ENCODE results near the gene SPRR3. TPM values are rescaled to one million over a fixed set of nuclear protein-coding genes. Genes with fewer than 3 reads are reported as not detected.

The SPRR3 gene
- total RNA-seq, 3 donors from 2014 or later (not counting 1 experiment from before 2014, with no cell fraction given), result not detected

DNA sequence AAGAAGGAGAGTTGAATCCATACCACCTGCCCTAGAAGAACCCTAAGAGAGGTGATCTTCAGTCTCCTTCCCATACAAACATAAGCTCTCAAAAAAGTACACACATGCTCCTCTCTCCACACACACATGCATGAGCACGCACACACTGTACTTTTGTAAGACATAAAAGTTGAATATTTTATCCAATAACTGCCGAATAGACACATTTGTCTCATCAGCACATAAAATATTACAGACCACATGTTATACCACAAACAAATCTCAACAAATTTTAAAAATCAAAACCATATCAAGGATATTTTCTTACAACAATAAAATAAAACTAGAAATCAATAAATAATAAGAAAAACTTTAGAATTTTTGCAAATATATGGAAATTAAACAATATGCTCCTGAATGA lies 15.0 kb upstream of the SPRR3 start:
- Histone ChIP-seq H3K27me3 (ENCODE audit: control insufficient read depth, insufficient read depth, low read length) (no peaks in the 10 kb centered on the region), H3K4me1 (ENCODE audit: control insufficient read depth, insufficient read depth, low read length) (no peaks in the 10 kb centered on the region), H3K9me3 (ENCODE audit: control insufficient read depth, insufficient read depth, low read length) (no peaks in the 10 kb centered on the region), H3K4me3 (ENCODE audit: low read length) (no peak overlapping the region), H3K27ac (ENCODE audit: low read length) (no peak overlapping the region), H3K36me3 (ENCODE audit: control insufficient read depth, insufficient read depth, low read length) (no peaks in the 10 kb centered on the region)
- TF ChIP-seq, protein P1, sequence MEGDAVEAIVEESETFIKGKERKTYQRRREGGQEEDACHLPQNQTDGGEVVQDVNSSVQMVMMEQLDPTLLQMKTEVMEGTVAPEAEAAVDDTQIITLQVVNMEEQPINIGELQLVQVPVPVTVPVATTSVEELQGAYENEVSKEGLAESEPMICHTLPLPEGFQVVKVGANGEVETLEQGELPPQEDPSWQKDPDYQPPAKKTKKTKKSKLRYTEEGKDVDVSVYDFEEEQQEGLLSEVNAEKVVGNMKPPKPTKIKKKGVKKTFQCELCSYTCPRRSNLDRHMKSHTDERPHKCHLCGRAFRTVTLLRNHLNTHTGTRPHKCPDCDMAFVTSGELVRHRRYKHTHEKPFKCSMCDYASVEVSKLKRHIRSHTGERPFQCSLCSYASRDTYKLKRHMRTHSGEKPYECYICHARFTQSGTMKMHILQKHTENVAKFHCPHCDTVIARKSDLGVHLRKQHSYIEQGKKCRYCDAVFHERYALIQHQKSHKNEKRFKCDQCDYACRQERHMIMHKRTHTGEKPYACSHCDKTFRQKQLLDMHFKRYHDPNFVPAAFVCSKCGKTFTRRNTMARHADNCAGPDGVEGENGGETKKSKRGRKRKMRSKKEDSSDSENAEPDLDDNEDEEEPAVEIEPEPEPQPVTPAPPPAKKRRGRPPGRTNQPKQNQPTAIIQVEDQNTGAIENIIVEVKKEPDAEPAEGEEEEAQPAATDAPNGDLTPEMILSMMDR (IDR thresholded peaks at IDR 0.05), result no peak
- WGBS (ENCODE audit: insufficient coverage), result 83% methylated on average over 2 of the region's 2 CpGs
- H3K36me3 Mint-ChIP-seq, result no peaks in the 10 kb centered on the region
- peaks cover 27 to 30% of the 10 kb centered on the region in 2 donors for H3K27me3 Mint-ChIP-seq (ENCODE audit: low read depth in 2 of 2)
- intact Hi-C loops (cut with micrococcal nuclease), result no loop called here
- no peaks in the 10 kb centered on the region for H3K4me1 Mint-ChIP-seq
- DNase-seq (no peak), ATAC-seq (no peak)
- no peak overlapping the region for H3K27ac Mint-ChIP-seq
- H3K4me3 Mint-ChIP-seq, result no peak overlapping the region
- H3K9me3 Mint-ChIP-seq, result no peaks in the 10 kb centered on the region

- H3K4me1 Mint-ChIP-seq, result no peaks in the 10 kb centered on the region
- no peak overlapping the region for H3K27ac ChIP-seq (ENCODE audit: low read length)
- peaks cover 0 to 2% of the 10 kb centered on the region in 2 donors for H3K9me3 Mint-ChIP-seq
- no peak overlapping the region for H3K4me3 ChIP-seq (ENCODE audit: low read length)
- H3K4me3 Mint-ChIP-seq, result no peak overlapping the region
- intact Hi-C loops (cut with micrococcal nuclease), result no loop called here
- H3K36me3 ChIP-seq (ENCODE audit: control insufficient read depth, insufficient read depth, low read length), result no peaks in the 10 kb centered on the region
- H3K27me3 ChIP-seq (ENCODE audit: control insufficient read depth, insufficient read depth, low read length), result no peaks in the 10 kb centered on the region
- H3K36me3 Mint-ChIP-seq, result no peaks in the 10 kb centered on the region
- H3K27me3 Mint-ChIP-seq (ENCODE audit: low read depth in 2 of 2), result peaks cover 12 to 34% of the 10 kb centered on the region in 2 donors
- TF ChIP-seq, protein P1 (IDR thresholded peaks at IDR 0.05), result no peak
- H3K9me3 ChIP-seq (ENCODE audit: control insufficient read depth, insufficient read depth, low read length), result no peaks in the 10 kb centered on the region
- WGBS (ENCODE audit: insufficient coverage), result 79% methylated on average over 5 of the region's 6 CpGs
- DNase-seq (no peak), ATAC-seq (no peak)
- no peaks in the 10 kb centered on the region for H3K4me1 ChIP-seq (ENCODE audit: control insufficient read depth, insufficient read depth, low read length)
- no peak overlapping the region for H3K27ac Mint-ChIP-seq
These were observed 8.4 kb upstream of the SPRR3 start for GRCh38 chr1:152993186-152993585.

DNA sequence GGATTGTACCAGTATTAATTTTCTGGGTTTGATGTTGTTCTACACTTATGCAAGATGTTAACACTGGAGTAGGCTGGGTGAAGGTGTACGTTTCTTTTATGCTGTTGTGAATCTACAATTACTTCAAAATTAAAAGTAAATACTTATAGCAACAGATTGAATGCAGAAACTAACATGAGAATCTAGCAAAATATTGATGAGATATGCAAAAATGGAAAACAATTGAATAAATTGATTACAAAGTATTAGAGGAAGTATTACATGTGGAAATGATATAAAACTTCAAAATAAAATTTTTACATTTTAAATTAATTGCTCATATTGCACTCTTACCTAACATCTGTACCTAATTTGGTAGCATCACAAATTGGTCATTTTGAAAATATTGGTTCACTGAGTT lies 5.7 kb upstream of the SPRR3 start:
- WGBS (ENCODE audit: insufficient coverage), result no CpG with 5 or more reads among the region's 1 CpG
- intact Hi-C loops (cut with micrococcal nuclease), result no loop called here
- peaks cover 17 to 29% of the 10 kb centered on the region in 2 donors for H3K27me3 Mint-ChIP-seq (ENCODE audit: low read depth in 2 of 2)

More for the DNA sequence above, 5.7 kb upstream of the SPRR3 start:
- Mint-ChIP-seq H3K4me3 (no peak overlapping the region), H3K9me3 (peaks cover 0 to 2% of the 10 kb centered on the region in 2 donors), H3K4me1 (no peaks in the 10 kb centered on the region), H3K36me3 (no peaks in the 10 kb centered on the region), H3K27ac (no peak overlapping the region)
- no peak for DNase-seq
- no peaks in the 10 kb centered on the region for H3K9me3 ChIP-seq (ENCODE audit: control insufficient read depth, insufficient read depth, low read length)
- H3K36me3 ChIP-seq (ENCODE audit: control insufficient read depth, insufficient read depth, low read length), result no peaks in the 10 kb centered on the region
- no peaks in the 10 kb centered on the region for H3K27me3 ChIP-seq (ENCODE audit: control insufficient read depth, insufficient read depth, low read length)
- no peak overlapping the region for H3K27ac ChIP-seq (ENCODE audit: low read length)
- TF ChIP-seq, protein P1 (IDR thresholded peaks at IDR 0.05), result no peak
- ATAC-seq, result no peak
- no peak overlapping the region for H3K4me3 ChIP-seq (ENCODE audit: low read length)
- H3K4me1 ChIP-seq (ENCODE audit: control insufficient read depth, insufficient read depth, low read length), result no peaks in the 10 kb centered on the region

Data from natural killer cell (primary cell).